H9 (cell line): ENCODE measurements around the gene SLC29A4. TPM values are rescaled to one million over a fixed set of nuclear protein-coding genes. Genes with fewer than 3 reads are reported as not detected.
"Not testable (repeated sequence)": the region's sequence is repeated elsewhere in the genome, so short reads cannot be mapped to it uniquely, and the experiment has no call there.

Source experiments
- DNase-seq: peaks from one replicate; pipeline ENCODE4 v3.0.0-alpha.2; 2017
- H2AFZ ChIP-seq: one replicate; pipeline ENCODE4 v1.6.1; 2013; ENCODE audit warnings: mild to moderate bottlenecking, low read length, control low read depth, moderate library complexity
- H2AK5ac ChIP-seq: 2 replicates; pipeline ENCODE4 v1.6.1; 2013; ENCODE audit warnings: low read length, control low read depth, mixed read lengths; ENCODE audit not compliant: insufficient read length
- H2BK120ac ChIP-seq: one replicate; pipeline ENCODE4 v1.6.1; 2013; ENCODE audit warnings: low read depth, mild to moderate bottlenecking, low read length, control low read depth, inconsistent platforms; ENCODE audit not compliant: poor library complexity, severe bottlenecking
- H2BK12ac ChIP-seq: 2 replicates; pipeline ENCODE4 v1.6.1; 2013; ENCODE audit warnings: low read length, control low read depth, mixed read lengths, low read depth; ENCODE audit not compliant: insufficient read length
- H2BK15ac ChIP-seq: 2 replicates; pipeline ENCODE4 v1.6.1; 2013; ENCODE audit warnings: low read depth, low read length, control low read depth
- H2BK20ac ChIP-seq: one replicate; pipeline ENCODE4 v1.6.1; 2013; ENCODE audit warnings: low read depth, mild to moderate bottlenecking, low read length, control low read depth, inconsistent platforms; ENCODE audit not compliant: poor library complexity, severe bottlenecking
- H2BK5ac ChIP-seq: 2 replicates; pipeline ENCODE4 v1.6.1; 2013; ENCODE audit warnings: low read length, control low read depth, mixed read lengths; ENCODE audit not compliant: insufficient read length
- H3K14ac ChIP-seq: 2 replicates; pipeline ENCODE4 v1.6.1; 2013; ENCODE audit warnings: low read length, control low read depth; ENCODE audit not compliant: insufficient read depth
- H3K18ac ChIP-seq: 2 replicates; pipeline ENCODE4 v1.6.1; 2013; ENCODE audit warnings: low read depth, mild to moderate bottlenecking, mixed read lengths, low read length, control low read depth; ENCODE audit not compliant: insufficient read length
- H3K23ac ChIP-seq: 2 replicates; pipeline ENCODE4 v1.6.1; 2013; ENCODE audit warnings: low read length, control low read depth, mixed read lengths, low read depth; ENCODE audit not compliant: insufficient read length
- H3K23me2 ChIP-seq: 2 replicates; pipeline ENCODE4 v1.6.1; 2013; ENCODE audit warnings: low read depth, mild to moderate bottlenecking, mixed read lengths, low read length, control low read depth; ENCODE audit not compliant: insufficient read length, poor library complexity, severe bottlenecking
- H3K27ac ChIP-seq: 2 replicates; pipeline ENCODE4 v1.5.1; 2013; ENCODE audit warnings: low read length, control low read depth, mixed read lengths, low read depth; ENCODE audit not compliant: insufficient read length
- H3K27me3 ChIP-seq: 2 replicates; pipeline ENCODE4 v1.6.1; 2013; ENCODE audit warnings: low read length, control low read depth, inconsistent platforms; ENCODE audit not compliant: insufficient read depth
- H3K4ac ChIP-seq: 2 replicates; pipeline ENCODE4 v1.6.1; 2013; ENCODE audit warnings: low read depth, mild to moderate bottlenecking, control low read depth, inconsistent platforms, low read length, moderate library complexity
- H3K4me1 ChIP-seq: 2 replicates; pipeline ENCODE4 v1.6.1; 2013; ENCODE audit warnings: low read length, control low read depth, inconsistent platforms; ENCODE audit not compliant: insufficient read depth
- H3K4me2 ChIP-seq: 2 replicates; pipeline ENCODE4 v1.6.1; 2013; ENCODE audit warnings: low read length, control low read depth, mixed read lengths; ENCODE audit not compliant: insufficient read length, insufficient read depth
- H3K56ac ChIP-seq: 2 replicates; pipeline ENCODE4 v1.6.1; 2013; ENCODE audit warnings: low read depth, mild to moderate bottlenecking, mixed read lengths, low read length, control low read depth; ENCODE audit not compliant: insufficient read length
- H3K79me1 ChIP-seq: 2 replicates; pipeline ENCODE4 v1.6.1; 2013; ENCODE audit warnings: low read depth, mild to moderate bottlenecking, moderate library complexity, low read length, control low read depth, inconsistent platforms; ENCODE audit not compliant: insufficient read depth, poor library complexity, severe bottlenecking
- H3K79me2 ChIP-seq: 2 replicates; pipeline ENCODE4 v1.6.1; 2013; ENCODE audit warnings: low read length, control low read depth, inconsistent platforms; ENCODE audit not compliant: insufficient read depth
- H3K9ac ChIP-seq: 2 replicates; pipeline ENCODE4 v1.6.1; 2013; ENCODE audit warnings: low read length, control low read depth, mixed read lengths; ENCODE audit not compliant: insufficient read length; ENCODE audit errors: extremely low read depth
- H3K9me3 ChIP-seq: one replicate; pipeline ENCODE4 v1.6.1; 2013; ENCODE audit warnings: low read depth, low read length, inconsistent platforms; ENCODE audit not compliant: control insufficient read depth
- H3T11ph ChIP-seq: one replicate; pipeline ENCODE4 v1.6.1; 2013; ENCODE audit warnings: mild to moderate bottlenecking, low read length, control low read depth, inconsistent platforms
- H4K20me1 ChIP-seq: one replicate; pipeline ENCODE4 v1.6.1; 2013; ENCODE audit not compliant: control insufficient read depth, insufficient read length, insufficient read depth
- H4K5ac ChIP-seq: 2 replicates; pipeline ENCODE4 v1.6.1; 2013; ENCODE audit warnings: low read depth, mild to moderate bottlenecking, mixed read lengths, low read length, control low read depth; ENCODE audit not compliant: insufficient read length
- H4K8ac ChIP-seq: replicated peaks from 2 replicates; pipeline ENCODE4 v1.6.1; 2013; ENCODE audit warnings: low read length, control low read depth, mixed read lengths, low read depth; ENCODE audit not compliant: insufficient read length
- H4K91ac ChIP-seq: 2 replicates; pipeline ENCODE4 v1.6.1; 2013; ENCODE audit warnings: low read depth, mild to moderate bottlenecking, moderate library complexity, mixed read lengths, low read length, control low read depth; ENCODE audit not compliant: insufficient read length
- H3K27ac Mint-ChIP-seq, 3 experiments: 2 replicates in 2 of 3; 3 replicates in 1 of 3; pipeline ENCODE4 v1.8.0; 2020 to 2021; ENCODE audit warnings: mixed read lengths in 3 of 3, mild to moderate bottlenecking in 1 of 3, moderate library complexity in 1 of 3
- H3K27me3 Mint-ChIP-seq: 2 replicates; pipeline ENCODE4 v1.8.0; 2021; ENCODE audit warnings: low read depth, mild to moderate bottlenecking, moderate library complexity, mixed read lengths
- H3K36me3 Mint-ChIP-seq, 3 experiments: 2 replicates in 2 of 3; 3 replicates in 1 of 3; pipeline ENCODE4 v1.8.0; 2020 to 2021; ENCODE audit warnings: low read depth in 3 of 3, mixed read lengths in 3 of 3; ENCODE audit not compliant: insufficient read depth in 1 of 3
- H3K4me1 Mint-ChIP-seq, 2 experiments: 2 replicates each; pipeline ENCODE4 v1.8.0; 2020; ENCODE audit warnings: mixed read lengths in 2 of 2
- H3K4me3 Mint-ChIP-seq, 2 experiments: 2 replicates in 1 of 2; 3 replicates in 1 of 2; pipeline ENCODE4 v1.8.0; 2020 to 2021; ENCODE audit warnings: mild to moderate bottlenecking in 2 of 2, mixed read lengths in 2 of 2, moderate library complexity in 1 of 2
- H3K9me3 Mint-ChIP-seq, 2 experiments: 2 replicates in 1 of 2; 3 replicates in 1 of 2; pipeline ENCODE4 v1.8.0; 2020; ENCODE audit warnings: mild to moderate bottlenecking in 2 of 2, mixed read lengths in 2 of 2, moderate library complexity in 1 of 2
- CTCF ChIP-seq: fragments of 200-600 bp; sonication (generic); conservative IDR thresholded peaks from 3 replicates; pipeline ENCODE4 v1.8.0; 2021; ENCODE audit warnings: antibody characterized with exemption, mild to moderate bottlenecking
- WGBS: extraction: QIAGEN DNeasy Blood & Tissue Kit; methylation state at CpG from one replicate; pipeline ENCODE4 v1.1.7; 2013; ENCODE audit warnings: missing lambda C conversion rate, low lambda C conversion rate, mixed read lengths; ENCODE audit not compliant: insufficient read length; ENCODE audit errors: extremely low coverage; 5-methylcytosine and 5-hydroxymethylcytosine counted together
- total RNA-seq: library from RNA; stranded (reverse); gene quantifications from 2 replicates; pipeline ENCODE4 v1.2.1, GENCODE V29; 2021

SLC29A4 gene
- total RNA-seq, 1 experiment from 2014 or later, result 12.4 TPM

- Histone ChIP-seq H3K9me3 (no peaks in the 10 kb centered on the region), H3K4ac (no peak overlapping the region), H3K27me3 (no peaks in the 10 kb centered on the region), H3T11ph (no peak overlapping the region), H3K27ac (no peak overlapping the region), H2BK120ac (no peak overlapping the region), H3K14ac (no peak overlapping the region), H2BK20ac (no peak overlapping the region), H3K9ac (no peak overlapping the region), H3K23ac (no peak overlapping the region), H2BK15ac (no peak overlapping the region), H3K4me2 (no peak overlapping the region), H2AFZ (no peak overlapping the region), H3K56ac (no peak overlapping the region), H4K20me1 (no peaks in the 10 kb centered on the region), H2BK5ac (no peak overlapping the region), H2BK12ac (no peak overlapping the region), H2AK5ac (no peak overlapping the region), H4K91ac (no peak overlapping the region), H3K18ac (no peak overlapping the region), H3K4me1 (no peaks in the 10 kb centered on the region), H3K23me2 (no peaks in the 10 kb centered on the region), H3K79me2 (no peaks in the 10 kb centered on the region), H4K8ac (no peak overlapping the region), H3K79me1 (no peaks in the 10 kb centered on the region), H4K5ac (no peak overlapping the region)
- DNase-seq, result no peak
- no peaks in the 10 kb centered on the region for H3K9me3 Mint-ChIP-seq
- no CpG with 5 or more reads among the region's 35 CpGs for WGBS
- no peak overlapping the region; a peak in 2 of 7 replicates for H3K27ac Mint-ChIP-seq
- TF ChIP-seq CTCF, result no peak
- no peak overlapping the region for H3K4me3 Mint-ChIP-seq
- H3K4me1 Mint-ChIP-seq, result no peaks in the 10 kb centered on the region
- H3K36me3 Mint-ChIP-seq, result peaks cover 0 to 14% (median 7%) of the 10 kb centered on the region in 3 experiments; a peak in 3 of 7 replicates
- H3K27me3 Mint-ChIP-seq, result no peaks in the 10 kb centered on the region
Observed at GRCh38 chr7:5303591-5304505, 21.1 kb downstream of the SLC29A4 start.

GRCh38 chr7:5305050-5305449, 22.3 kb downstream of the SLC29A4 start:
- not testable (repeated sequence) for H3K9me3 ChIP-seq, H3K4me3 Mint-ChIP-seq, H2AFZ ChIP-seq, H3K23me2 ChIP-seq, H3K4me1 ChIP-seq, H3K79me1 ChIP-seq, H2BK15ac ChIP-seq, H2AK5ac ChIP-seq, H3K27ac Mint-ChIP-seq, H2BK5ac ChIP-seq, H2BK12ac ChIP-seq, H3K79me2 ChIP-seq, H3K27me3 Mint-ChIP-seq, H3K4ac ChIP-seq, H4K5ac ChIP-seq, H4K20me1 ChIP-seq, H2BK120ac ChIP-seq, H3K4me1 Mint-ChIP-seq, H4K8ac ChIP-seq, H3K56ac ChIP-seq, H4K91ac ChIP-seq, H3K14ac ChIP-seq, H3K27ac ChIP-seq, H3K18ac ChIP-seq, H2BK20ac ChIP-seq, H3T11ph ChIP-seq, H3K23ac ChIP-seq, H3K9me3 Mint-ChIP-seq, DNase-seq, H3K9ac ChIP-seq, H3K27me3 ChIP-seq, H3K4me2 ChIP-seq
- WGBS, result no CpG with 5 or more reads among the region's 9 CpGs
- peaks cover 0 to 14% (median 7%) of the 10 kb centered on the region in 3 experiments; a peak in 3 of 7 replicates for H3K36me3 Mint-ChIP-seq
